Measurements from ENCODE around the gene PARD6B.

- no peak for TF ChIP-seq CTCF (IDR thresholded peaks at IDR 0.05)
- no peak for TF ChIP-seq POLR2A (IDR thresholded peaks at IDR 0.05)
- no peak for TF ChIP-seq POLR2AphosphoS5 (IDR thresholded peaks at IDR 0.05)
Observed at GRCh38 chr20:50759678-50760077, 28.3 kb downstream of the PARD6B start.
